Measurements from ENCODE around the gene CIAPIN1. TPM values are rescaled to one million over a fixed set of nuclear protein-coding genes. Genes with fewer than 3 reads are reported as not detected.

Gene CIAPIN1
- total RNA-seq, 1 experiment from 2014 or later, result 98.3 TPM

DNA sequence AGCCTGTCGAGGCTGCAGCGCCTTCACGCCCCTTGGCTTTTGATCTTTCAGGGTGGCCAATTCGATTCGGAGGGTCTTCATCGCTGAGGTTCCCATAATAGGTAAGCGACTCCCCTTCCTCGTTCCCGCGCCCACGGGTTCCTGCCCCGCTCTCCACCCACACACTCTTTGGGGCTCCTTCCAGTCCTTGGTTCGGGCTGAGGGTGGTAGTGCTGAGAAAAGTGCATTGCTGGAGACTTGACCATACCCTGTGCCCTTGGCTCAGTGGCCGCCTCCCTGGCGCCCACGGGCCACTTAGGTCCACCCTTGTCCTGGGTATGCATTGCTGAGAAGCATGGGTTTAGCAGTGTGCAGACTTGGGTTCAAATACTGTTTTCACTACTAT is 15.8 kb upstream of the CIAPIN1 start:
- no peaks in the 10 kb centered on the region for H3K4me1 Mint-ChIP-seq (ENCODE audit: low read depth, unreplicated experiment)

DNA sequence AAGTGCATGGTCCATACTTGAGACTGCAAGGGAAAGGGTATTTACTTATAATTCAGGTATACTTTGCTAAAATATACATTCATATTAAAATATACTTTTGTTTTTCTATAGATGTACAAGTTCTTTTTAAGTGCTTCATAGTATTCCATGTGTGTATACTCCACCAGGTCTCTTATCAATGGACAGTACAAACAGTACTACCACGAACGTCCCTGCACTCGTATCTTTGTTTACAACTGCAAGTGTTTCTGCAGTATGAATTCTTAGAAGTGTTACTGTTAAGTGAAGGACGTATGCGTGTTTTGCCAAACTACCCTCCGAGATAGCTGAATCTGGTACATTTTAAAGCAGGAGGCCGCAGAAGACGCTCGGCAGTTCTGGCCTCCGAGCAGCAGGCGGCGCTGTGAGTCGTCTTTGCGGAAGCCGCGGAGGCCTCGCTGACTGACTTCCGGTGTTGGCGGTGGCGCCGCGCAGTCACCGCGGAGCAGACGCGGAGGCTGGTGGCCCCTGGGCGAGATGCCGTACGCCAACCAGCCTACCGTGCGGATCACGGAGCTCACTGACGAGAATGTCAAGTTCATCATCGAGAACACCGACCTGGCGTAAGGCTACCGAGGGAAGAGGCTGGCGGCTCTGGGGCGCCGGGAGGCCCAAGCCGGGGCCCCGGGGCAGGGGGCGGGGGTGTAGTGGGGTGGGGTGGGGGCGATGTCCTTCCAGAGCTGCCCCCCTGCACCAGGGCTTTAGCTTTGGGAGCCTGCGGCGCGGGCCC is 15.2 kb upstream of the CIAPIN1 start, which contains the start of gene POLR2C:
POLR2C (plus strand) TSS at position 471 of the 769 bp plus-strand sequence; CDS start at position 517, 46 bp downstream.
- ChIA-PET POLR2A (interaction anchor here (0.6 to 2.3 kb wide), 8 partner anchors 13 to 239 kb away, joined by 3 to 16 read pairs (median 4); partner anchors contain the start of genes CIAPIN1 and COQ9), CTCF (interaction anchor here (0.6 to 2.8 kb wide), 12 partner anchors 9 to 273 kb away, joined by 3 to 17 read pairs (median 7); partner anchors contain the start of genes CIAPIN1, COQ9 and KATNB1)
- Mint-ChIP-seq H3K36me3 (ENCODE audit: insufficient read depth, unreplicated experiment) (peaks cover 31% of the 10 kb centered on the region), H3K27ac (ENCODE audit: unreplicated experiment) (peak within 1 kb of the TSS; percentile 92), H3K4me1 (ENCODE audit: low read depth, unreplicated experiment) (no peaks in the 10 kb centered on the region), H3K9me3 (ENCODE audit: unreplicated experiment) (no peaks in the 10 kb centered on the region), H3K27me3 (ENCODE audit: insufficient read depth, unreplicated experiment) (no peaks in the 10 kb centered on the region), H3K4me3 (ENCODE audit: unreplicated experiment) (peak within 1 kb of the TSS; percentile 85)
- H3K36me3 ChIP-seq (ENCODE audit: control insufficient read depth, insufficient read depth, low read length), result peaks cover 5% of the 10 kb centered on the region
- DNase-seq, result peak; percentile 88 to 95
- intact Hi-C loops (cut with micrococcal nuclease; ENCODE audit: unreplicated experiment), result loop anchor here (1.0 to 2.0 kb wide), 3 partner anchors 15 to 57 kb away; partner anchors contain the start of genes CIAPIN1 and COQ9
- peak within 1 kb of the TSS; percentile 73 for H3K4me3 ChIP-seq (ENCODE audit: low read depth, low read length)
- H3K4me1 ChIP-seq, result 0 out of 2 replicates have a peak, but pooled peaks cover 8% of the 10 kb centered on the region
- TF ChIP-seq, protein P1, sequence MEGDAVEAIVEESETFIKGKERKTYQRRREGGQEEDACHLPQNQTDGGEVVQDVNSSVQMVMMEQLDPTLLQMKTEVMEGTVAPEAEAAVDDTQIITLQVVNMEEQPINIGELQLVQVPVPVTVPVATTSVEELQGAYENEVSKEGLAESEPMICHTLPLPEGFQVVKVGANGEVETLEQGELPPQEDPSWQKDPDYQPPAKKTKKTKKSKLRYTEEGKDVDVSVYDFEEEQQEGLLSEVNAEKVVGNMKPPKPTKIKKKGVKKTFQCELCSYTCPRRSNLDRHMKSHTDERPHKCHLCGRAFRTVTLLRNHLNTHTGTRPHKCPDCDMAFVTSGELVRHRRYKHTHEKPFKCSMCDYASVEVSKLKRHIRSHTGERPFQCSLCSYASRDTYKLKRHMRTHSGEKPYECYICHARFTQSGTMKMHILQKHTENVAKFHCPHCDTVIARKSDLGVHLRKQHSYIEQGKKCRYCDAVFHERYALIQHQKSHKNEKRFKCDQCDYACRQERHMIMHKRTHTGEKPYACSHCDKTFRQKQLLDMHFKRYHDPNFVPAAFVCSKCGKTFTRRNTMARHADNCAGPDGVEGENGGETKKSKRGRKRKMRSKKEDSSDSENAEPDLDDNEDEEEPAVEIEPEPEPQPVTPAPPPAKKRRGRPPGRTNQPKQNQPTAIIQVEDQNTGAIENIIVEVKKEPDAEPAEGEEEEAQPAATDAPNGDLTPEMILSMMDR (IDR thresholded peaks at IDR 0.05; ENCODE audit: insufficient read depth in 1 of 2, low read depth in 1 of 2, low read length in 1 of 2, severe bottlenecking in 1 of 2, unreplicated experiment in 1 of 2), result peak; percentile 96 to 98
- no TSS peak for BruUV-seq (replicated peaks)
- no peaks in the 10 kb centered on the region for H3K27me3 ChIP-seq (replicated peaks; ENCODE audit: control insufficient read depth, insufficient read depth, low read length)
- no peaks in the 10 kb centered on the region for H3K9me3 ChIP-seq

More for the DNA sequence above, 15.8 kb upstream of the CIAPIN1 start:
- CTCF ChIA-PET, result interaction anchor here (0.6 to 2.8 kb wide), 10 partner anchors 8 to 273 kb away, joined by 3 to 17 read pairs (median 7); partner anchors contain the start of genes CIAPIN1, COQ9 and KATNB1
- peak overlapping the region; percentile 85 for H3K4me3 Mint-ChIP-seq (ENCODE audit: unreplicated experiment)
- 0 out of 2 replicates have a peak, but pooled peaks cover 8% of the 10 kb centered on the region for H3K4me1 ChIP-seq
- no peaks in the 10 kb centered on the region for H3K9me3 Mint-ChIP-seq (ENCODE audit: unreplicated experiment)
- no peaks in the 10 kb centered on the region for H3K9me3 ChIP-seq
- peaks cover 37% of the 10 kb centered on the region for H3K36me3 Mint-ChIP-seq (ENCODE audit: insufficient read depth, unreplicated experiment)
- no peaks in the 10 kb centered on the region for H3K27me3 Mint-ChIP-seq (ENCODE audit: insufficient read depth, unreplicated experiment)
- peaks cover 3% of the 10 kb centered on the region; the same call in 1 of the 2 replicates for H3K36me3 ChIP-seq (ENCODE audit: control insufficient read depth, insufficient read depth, low read length)
- H3K27ac Mint-ChIP-seq (ENCODE audit: unreplicated experiment), result peak overlapping the region; percentile 92
- intact Hi-C loops (cut with micrococcal nuclease; ENCODE audit: unreplicated experiment), result loop anchor here (1.0 to 2.0 kb wide), 3 partner anchors 16 to 56 kb away; partner anchors contain the start of genes CIAPIN1 and COQ9
- BruUV-seq (replicated peaks), result no TSS peak
- POLR2A ChIA-PET, result interaction anchor here (1.2 to 2.3 kb wide), 4 partner anchors 14 to 65 kb away, joined by 3 to 16 read pairs (median 5); partner anchors contain the start of genes CIAPIN1 and COQ9
- no peaks in the 10 kb centered on the region for H3K27me3 ChIP-seq (replicated peaks; ENCODE audit: control insufficient read depth, insufficient read depth, low read length)
- peak overlapping the region; percentile 73 for H3K4me3 ChIP-seq (ENCODE audit: low read depth, low read length)
- DNase-seq, result no peak
- TF ChIP-seq, protein P1 (IDR thresholded peaks at IDR 0.05; ENCODE audit: insufficient read depth in 1 of 2, low read depth in 1 of 2, low read length in 1 of 2, severe bottlenecking in 1 of 2, unreplicated experiment in 1 of 2), result no peak

DNA sequence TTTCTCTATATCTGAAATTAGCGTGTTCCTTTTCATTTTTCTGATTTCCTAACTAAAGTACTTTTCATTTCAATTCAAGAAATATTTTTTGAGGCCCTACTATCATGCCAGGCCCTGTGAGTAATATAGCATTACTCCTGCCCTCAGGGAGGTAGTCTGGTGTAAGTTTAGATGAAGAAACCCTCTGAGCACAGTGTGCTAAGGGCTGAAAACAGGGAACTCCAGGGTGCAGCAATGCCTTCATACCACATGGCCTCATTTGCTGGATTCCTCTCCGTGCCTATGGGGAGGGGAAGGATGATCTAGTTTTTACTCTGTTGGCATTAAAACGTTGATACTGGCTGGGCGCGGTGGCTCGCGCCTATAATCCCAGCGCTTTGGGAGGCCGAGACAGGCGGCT is 4.8 kb upstream of the CIAPIN1 start:
- Mint-ChIP-seq H3K36me3 (ENCODE audit: insufficient read depth, unreplicated experiment) (peaks cover 23% of the 10 kb centered on the region), H3K27ac (ENCODE audit: unreplicated experiment) (no peak overlapping the region), H3K9me3 (ENCODE audit: unreplicated experiment) (no peaks in the 10 kb centered on the region), H3K4me3 (ENCODE audit: unreplicated experiment) (no peak overlapping the region), H3K4me1 (ENCODE audit: low read depth, unreplicated experiment) (no peaks in the 10 kb centered on the region), H3K27me3 (ENCODE audit: insufficient read depth, unreplicated experiment) (no peaks in the 10 kb centered on the region)
- Histone ChIP-seq H3K9me3 (no peaks in the 10 kb centered on the region), H3K4me1 (no peaks in the 10 kb centered on the region), H3K27me3 (replicated peaks; ENCODE audit: control insufficient read depth, insufficient read depth, low read length) (no peaks in the 10 kb centered on the region), H3K36me3 (ENCODE audit: control insufficient read depth, insufficient read depth, low read length) (peaks cover 11% of the 10 kb centered on the region), H3K4me3 (ENCODE audit: low read depth, low read length) (no peak overlapping the region)
- ChIA-PET CTCF (no interaction called here), POLR2A (no interaction called here)
- TF ChIP-seq, protein P1 (IDR thresholded peaks at IDR 0.05; ENCODE audit: insufficient read depth in 1 of 2, low read depth in 1 of 2, low read length in 1 of 2, severe bottlenecking in 1 of 2, unreplicated experiment in 1 of 2), result no peak
- no TSS peak for BruUV-seq (replicated peaks)
- intact Hi-C loops (cut with micrococcal nuclease; ENCODE audit: unreplicated experiment), result no loop called here
- no peak for DNase-seq
